Urinary bladder (tissue), 4 donors: Measurements from ENCODE around the gene ROM1. TPM values are rescaled to one million over a fixed set of nuclear protein-coding genes. Genes with fewer than 3 reads are reported as not detected.

Source experiments
- DNase-seq: peaks from one replicate; pipeline ENCODE4 v3.0.0-alpha.2; 2015; ENCODE audit errors: extremely low spot score
- H3K27ac ChIP-seq: one replicate; pipeline ENCODE4 v1.5.1; 2013; ENCODE audit warnings: low read depth, mild to moderate bottlenecking, moderate library complexity
- H3K36me3 ChIP-seq: one replicate; pipeline ENCODE4 v1.6.1; 2013; ENCODE audit warnings: mild to moderate bottlenecking, moderate library complexity; ENCODE audit not compliant: insufficient read depth
- H3K4me1 ChIP-seq: one replicate; pipeline ENCODE4 v1.6.1; 2013; ENCODE audit warnings: mild to moderate bottlenecking, moderate library complexity; ENCODE audit not compliant: insufficient read depth
- H3K4me3 ChIP-seq: one replicate; pipeline ENCODE4 v1.5.1; 2013; ENCODE audit warnings: low read depth, low read length
- WGBS: extraction: QIAGEN DNeasy Blood & Tissue Kit; methylation state at CpG from one replicate; pipeline ENCODE4 v1.1.7; 2013; 5-methylcytosine and 5-hydroxymethylcytosine counted together
- polyA plus RNA-seq: library from polyadenylated mRNA; stranded (reverse); fragments of 200-250 nt; gene quantifications from one replicate; pipeline ENCODE4 v1.2.3, GENCODE V29; 2013
- small RNA-seq: library from RNA; depleted of rRNA; stranded (forward); fragments of <200 nt; gene quantifications from one replicate; pipeline ENCODE3, GENCODE V24; 2014
- total RNA-seq: library from RNA; depleted of rRNA; stranded (reverse); fragments of >200 nt; gene quantifications from one replicate; pipeline ENCODE4 v1.2.3, GENCODE V29; 2014
- donor health status: healthy with polysubstance abuse.
- donor health status: healthy.

ROM1 gene
- total and polyA plus RNA-seq, 2 donors: 1.3 to 18.9 TPM

GRCh38 chr11:62664405-62665074, 51.5 kb downstream of the ROM1 start:
- peak overlapping the region; percentile 74 for H3K4me3 ChIP-seq
- peak overlapping the region; percentile 93 for H3K27ac ChIP-seq
- WGBS: 3% methylated on average over 36 of the region's 36 CpGs
- no peaks in the 10 kb centered on the region for H3K36me3 ChIP-seq
- H3K4me1 ChIP-seq: no peaks in the 10 kb centered on the region
- DNase-seq: no peak

Small RNAs within 50 kb of the gene (small RNA-seq; reads per million reads assigned to genes)
- not detected for gene AP001458.1
- 0.33 reads per million, percentile 16 among the genes with 10 or more reads in this experiment for gene MIR6747

Other genes starting within 250 kb of the ROM1 start
- gene SCGB1A1, start 194.2 kb upstream of the ROM1 start, total RNA-seq: 9.5 TPM
- not detected for gene SCGB1A1, start 194.2 kb upstream of the ROM1 start, polyA plus RNA-seq
- 554 TPM for gene AHNAK, start 66.5 kb upstream of the ROM1 start, total RNA-seq
- gene AHNAK, start 66.5 kb upstream of the ROM1 start, polyA plus RNA-seq: 200 TPM
- gene EEF1G, start 39.4 kb upstream of the ROM1 start, total RNA-seq: 863 TPM
- 1,468 TPM for gene EEF1G, start 39.4 kb upstream of the ROM1 start, polyA plus RNA-seq
- 5.1 TPM for gene TUT1, start 21.7 kb upstream of the ROM1 start, total RNA-seq
- gene TUT1, start 21.7 kb upstream of the ROM1 start, polyA plus RNA-seq: 14.3 TPM
- 75.2 TPM for gene MTA2, start 11.4 kb upstream of the ROM1 start, total RNA-seq
- gene MTA2, start 11.4 kb upstream of the ROM1 start, polyA plus RNA-seq: 52.8 TPM
- gene EML3, start 482 bp upstream of the ROM1 start, total RNA-seq: 12.9 TPM
- gene EML3, start 482 bp upstream of the ROM1 start, polyA plus RNA-seq: 47.7 TPM
- gene B3GAT3, start 8.7 kb downstream of the ROM1 start, total RNA-seq: 9.7 TPM
- gene B3GAT3, start 8.7 kb downstream of the ROM1 start, polyA plus RNA-seq: 37.7 TPM
- 93.9 TPM for gene GANAB, start 33.4 kb downstream of the ROM1 start, total RNA-seq
- gene GANAB, start 33.4 kb downstream of the ROM1 start, polyA plus RNA-seq: 152 TPM
- gene INTS5, start 40.0 kb downstream of the ROM1 start, total RNA-seq: 7.9 TPM
- gene INTS5, start 40.0 kb downstream of the ROM1 start, polyA plus RNA-seq: 16.6 TPM
- 10.9 TPM for gene C11orf98, start 52.0 kb downstream of the ROM1 start, total RNA-seq
- gene C11orf98, start 52.0 kb downstream of the ROM1 start, polyA plus RNA-seq: 72.1 TPM
- gene CSKMT, start 52.1 kb downstream of the ROM1 start, total RNA-seq: 5.0 TPM
- 9.5 TPM for gene CSKMT, start 52.1 kb downstream of the ROM1 start, polyA plus RNA-seq
- gene UQCC3, start 58.4 kb downstream of the ROM1 start, total RNA-seq: 3.4 TPM
- 13.3 TPM for gene UQCC3, start 58.4 kb downstream of the ROM1 start, polyA plus RNA-seq
- 3.1 TPM for gene LBHD1, start 59.0 kb downstream of the ROM1 start, total RNA-seq
- 2.8 TPM for gene LBHD1, start 59.0 kb downstream of the ROM1 start, polyA plus RNA-seq
- gene UBXN1, start 65.8 kb downstream of the ROM1 start, total RNA-seq: 34.5 TPM
- 206 TPM for gene UBXN1, start 65.8 kb downstream of the ROM1 start, polyA plus RNA-seq
- gene LRRN4CL, start 76.3 kb downstream of the ROM1 start, total RNA-seq: 10.9 TPM
- 16.7 TPM for gene LRRN4CL, start 76.3 kb downstream of the ROM1 start, polyA plus RNA-seq
- gene BSCL2, start 94.2 kb downstream of the ROM1 start, total RNA-seq: 25.6 TPM
- 52.6 TPM for gene BSCL2, start 94.2 kb downstream of the ROM1 start, polyA plus RNA-seq
- gene GNG3, start 94.4 kb downstream of the ROM1 start, total RNA-seq: 0.37 TPM
- 0.96 TPM for gene GNG3, start 94.4 kb downstream of the ROM1 start, polyA plus RNA-seq
- gene HNRNPUL2, start 114.2 kb downstream of the ROM1 start, total RNA-seq: 25.9 TPM
- gene HNRNPUL2, start 114.2 kb downstream of the ROM1 start, polyA plus RNA-seq: 50.4 TPM
- 35.6 TPM for gene TTC9C, start 115.2 kb downstream of the ROM1 start, total RNA-seq
- gene TTC9C, start 115.2 kb downstream of the ROM1 start, polyA plus RNA-seq: 27.3 TPM
- 10.5 TPM for gene ZBTB3, start 140.9 kb downstream of the ROM1 start, total RNA-seq
- 3.2 TPM for gene ZBTB3, start 140.9 kb downstream of the ROM1 start, polyA plus RNA-seq
- gene POLR2G, start 148.3 kb downstream of the ROM1 start, total RNA-seq: 46.4 TPM
- gene POLR2G, start 148.3 kb downstream of the ROM1 start, polyA plus RNA-seq: 107 TPM
- gene TAF6L, start 158.1 kb downstream of the ROM1 start, total RNA-seq: 8.5 TPM
- gene TAF6L, start 158.1 kb downstream of the ROM1 start, polyA plus RNA-seq: 21.9 TPM
- 26.2 TPM for gene TMEM179B, start 174.1 kb downstream of the ROM1 start, total RNA-seq
- 64.1 TPM for gene TMEM179B, start 174.1 kb downstream of the ROM1 start, polyA plus RNA-seq
- 16.7 TPM for gene TMEM223, start 178.7 kb downstream of the ROM1 start, total RNA-seq
- gene TMEM223, start 178.7 kb downstream of the ROM1 start, polyA plus RNA-seq: 21.3 TPM
- 32.4 TPM for gene NXF1, start 192.2 kb downstream of the ROM1 start, total RNA-seq
- 103 TPM for gene NXF1, start 192.2 kb downstream of the ROM1 start, polyA plus RNA-seq
- 30.0 TPM for gene STX5, start 218.8 kb downstream of the ROM1 start, total RNA-seq
- gene STX5, start 218.8 kb downstream of the ROM1 start, polyA plus RNA-seq: 32.0 TPM
- gene TEX54, start 219.6 kb downstream of the ROM1 start, total RNA-seq: not detected
- gene TEX54, start 219.6 kb downstream of the ROM1 start, polyA plus RNA-seq: not detected
- gene WDR74, start 226.3 kb downstream of the ROM1 start, total RNA-seq: 31.1 TPM
- 47.1 TPM for gene WDR74, start 226.3 kb downstream of the ROM1 start, polyA plus RNA-seq